ENCODE results near the gene SMG5. TPM values are rescaled to one million over a fixed set of nuclear protein-coding genes. Genes with fewer than 3 reads are reported as not detected.
A peak's percentile ranks its signal among the peaks of the same experiment; 100 is the strongest.

Gene SMG5
- total RNA-seq, 1 donor from 2014 or later, result 84.5 TPM

DNA sequence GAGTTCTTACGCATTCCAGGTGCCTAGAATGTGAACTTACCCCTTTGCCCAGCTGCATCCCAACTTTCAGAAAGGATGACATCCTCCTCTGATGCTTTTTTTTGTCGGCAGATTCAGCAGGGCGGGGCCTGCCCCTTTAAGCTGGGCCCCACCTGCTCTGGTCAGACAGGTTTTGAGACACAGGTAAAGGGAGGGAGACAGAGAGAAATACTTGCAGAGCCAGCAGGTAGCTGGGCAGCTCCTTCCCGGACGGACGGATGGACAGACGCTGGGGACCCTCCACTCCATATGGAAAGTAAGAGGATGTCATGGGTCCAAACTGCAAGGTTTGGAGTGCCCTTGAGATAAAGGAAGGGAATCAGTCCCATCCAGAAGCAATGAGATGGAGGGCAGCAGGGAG, 1.5 kb upstream of the SMG5 start, which contains the start of gene TMEM79:
Gene TMEM79, plus strand, starts transcription at position 214 of the 400 bp plus-strand sequence. CDS start 902 bp downstream, outside the sequence.
- ATAC-seq, result no peak
- intact Hi-C loops (cut with micrococcal nuclease), result no loop called here

DNA sequence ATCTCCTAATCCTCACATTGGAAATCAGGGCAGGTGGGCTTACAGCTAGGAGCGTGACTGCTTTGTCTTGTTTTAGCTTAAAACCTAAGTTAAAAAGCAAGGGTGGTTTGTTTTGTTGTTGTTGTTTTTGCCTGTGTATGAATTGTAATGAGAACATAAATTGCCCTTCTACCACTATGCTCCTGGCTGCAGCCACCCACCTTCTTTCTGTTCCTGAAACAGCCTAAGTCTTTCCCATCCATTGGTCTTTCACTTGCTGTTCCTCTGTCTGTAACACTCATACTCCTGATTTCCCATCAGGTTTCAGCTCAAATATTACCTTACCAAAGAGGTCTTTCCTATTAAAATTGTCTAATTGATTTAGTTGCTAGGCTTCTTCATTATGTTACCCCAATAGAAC, 896 bp upstream of the SMG5 start:
- ATAC-seq, result no peak
- DNase-seq, result no peak
- intact Hi-C loops (cut with micrococcal nuclease), result no loop called here

More for the DNA sequence above, 1.5 kb upstream of the SMG5 start, which contains the start of gene TMEM79:
- no peak for DNase-seq

DNA sequence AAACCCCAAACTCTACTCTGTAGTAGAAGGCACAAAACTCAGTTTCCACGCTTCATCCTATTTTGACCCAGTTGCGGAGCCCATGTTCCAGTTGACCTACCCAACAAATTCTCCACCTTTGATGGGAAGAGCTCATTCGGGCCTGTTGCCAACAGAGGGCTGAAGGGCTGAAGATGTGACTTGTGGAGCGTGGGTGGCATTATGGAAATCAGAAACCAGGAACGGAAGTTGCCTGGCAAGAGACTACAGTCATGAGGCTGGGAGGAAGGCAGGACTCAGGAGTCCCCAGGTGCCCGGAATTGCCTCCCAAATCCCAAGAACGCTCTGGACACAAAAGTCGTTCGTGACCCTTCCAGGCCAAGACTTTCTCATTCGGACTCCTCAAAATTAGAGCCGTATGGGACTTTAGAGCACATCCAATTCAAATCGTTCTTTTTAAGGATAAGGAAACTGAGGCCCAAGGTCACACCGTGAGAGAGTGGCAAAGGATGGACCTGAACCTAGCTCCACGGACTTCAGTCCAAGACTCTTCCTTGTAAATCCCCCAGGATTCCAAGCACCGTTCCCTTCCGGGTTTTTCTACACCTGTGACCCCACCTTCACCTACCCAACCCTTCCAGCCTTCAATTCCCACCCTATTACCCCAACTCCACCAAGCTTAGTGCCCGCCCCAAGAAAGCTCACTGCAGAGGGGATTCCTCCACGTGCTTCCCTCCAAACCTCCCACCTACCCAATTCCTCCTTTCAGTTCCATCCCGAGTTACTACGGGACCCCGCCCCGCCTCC, 739 bp downstream of the SMG5 start:
- ATAC-seq, result peak; percentile 7
- no peak for DNase-seq
- intact Hi-C loops (cut with micrococcal nuclease), result no loop called here

DNA sequence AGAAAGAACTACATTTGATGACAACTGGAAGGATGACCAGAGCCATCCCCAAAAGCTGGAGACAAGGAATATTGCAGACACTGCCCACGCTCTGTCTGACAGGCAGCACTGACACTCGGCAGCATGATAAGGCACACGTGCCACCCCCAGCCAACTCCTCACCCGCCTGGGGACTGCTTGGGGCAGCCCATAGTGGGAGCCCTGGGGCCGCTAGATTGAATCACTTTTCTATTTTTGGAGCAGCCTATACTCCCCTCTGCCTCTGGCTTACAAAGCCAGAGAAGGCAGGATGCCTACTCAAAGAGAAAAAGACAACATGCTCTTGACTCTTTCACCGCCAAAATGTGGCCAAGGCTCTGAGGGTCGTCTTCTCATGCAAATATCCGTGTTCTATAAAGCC, 1.3 kb downstream of the SMG5 start:
- ATAC-seq, result peak; percentile 82
- DNase-seq, result peak; percentile 77
- intact Hi-C loops (cut with micrococcal nuclease), result no loop called here

DNA sequence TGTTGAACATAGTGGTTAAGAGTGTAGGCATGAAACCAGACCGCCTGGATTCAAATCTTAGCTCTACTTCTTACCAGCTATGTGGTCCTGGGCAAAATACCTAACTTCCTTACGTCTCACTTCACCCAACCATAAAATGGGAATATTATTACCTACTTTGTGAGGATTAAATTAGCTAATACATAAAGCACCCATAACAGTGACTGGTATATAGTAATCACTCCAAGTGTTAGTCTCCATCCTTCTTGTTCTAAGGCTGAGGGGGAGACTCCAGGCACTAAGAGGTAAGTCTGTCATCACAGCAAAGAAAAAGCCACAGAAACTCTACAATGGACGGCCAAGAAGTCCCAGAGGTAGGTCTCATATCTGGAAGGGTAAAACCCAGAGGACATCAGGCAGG, 2.8 kb downstream of the SMG5 start:
- ATAC-seq, result no peak
- intact Hi-C loops (cut with micrococcal nuclease), result no loop called here
- no peak for DNase-seq

DNA sequence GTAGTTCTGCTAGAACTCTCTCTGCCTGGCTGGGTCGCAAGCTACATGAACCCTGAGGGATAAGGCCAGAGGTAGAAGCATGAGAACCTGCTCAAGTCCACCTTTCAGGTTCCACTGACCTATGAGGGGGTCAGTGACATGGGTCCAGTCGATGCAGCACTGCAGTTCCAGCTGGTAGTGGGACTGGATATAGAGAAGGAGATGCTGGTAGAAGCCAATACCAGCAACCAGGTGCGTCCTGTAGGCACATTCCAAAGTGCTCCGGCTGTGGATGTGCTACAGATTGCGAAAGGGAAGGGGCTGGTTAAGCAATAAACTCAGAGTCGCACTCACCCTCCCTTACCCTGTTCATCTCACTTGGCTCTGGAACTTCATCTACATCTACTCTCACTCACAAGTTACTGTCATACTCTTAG, 5.7 kb downstream of the SMG5 start:
- intact Hi-C loops (cut with micrococcal nuclease), result no loop called here
- DNase-seq, result no peak
- ATAC-seq, result no peak

DNA sequence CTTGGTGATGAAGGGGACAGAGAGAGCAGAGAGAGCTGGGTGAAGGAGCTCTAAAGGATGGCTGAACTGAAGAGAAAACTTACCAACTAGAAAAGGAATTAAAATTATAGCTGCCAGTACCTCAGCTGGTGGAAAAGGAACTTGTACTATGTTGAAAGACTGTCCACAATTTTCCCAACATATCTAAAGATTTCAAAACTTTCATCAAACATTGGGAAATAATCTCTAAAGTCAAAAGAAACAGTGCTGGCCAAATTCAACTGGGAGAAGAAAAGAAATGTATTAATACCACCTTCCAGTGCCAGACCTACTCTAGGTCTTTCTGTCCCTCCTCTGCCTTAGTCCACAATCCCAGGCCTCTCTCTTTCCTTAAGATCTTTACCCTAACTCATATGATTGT, 6.1 kb downstream of the SMG5 start:
- intact Hi-C loops (cut with micrococcal nuclease), result no loop called here
- no peak for DNase-seq
- no peak for ATAC-seq

DNA sequence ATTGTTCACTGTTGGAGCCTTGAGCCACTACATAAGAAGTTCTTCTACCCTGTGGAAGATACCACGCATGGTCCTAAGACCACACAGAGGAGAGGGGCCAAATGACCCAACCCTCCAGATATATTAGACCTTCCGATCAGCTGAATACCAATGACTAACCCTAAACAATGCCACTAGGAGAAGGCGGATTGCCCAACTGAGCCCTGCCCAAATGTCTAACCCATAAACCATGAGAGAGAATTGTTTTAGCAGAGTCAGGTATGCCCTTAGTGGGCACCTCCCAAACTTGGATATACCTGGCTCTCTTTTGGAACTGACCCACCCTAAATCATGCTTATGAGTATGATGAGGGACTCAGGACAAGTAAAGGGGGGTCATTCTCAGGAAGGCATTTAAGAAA, 12.3 kb downstream of the SMG5 start:
- ATAC-seq (no peak), DNase-seq (no peak)
- intact Hi-C loops (cut with micrococcal nuclease), result no loop called here

DNA sequence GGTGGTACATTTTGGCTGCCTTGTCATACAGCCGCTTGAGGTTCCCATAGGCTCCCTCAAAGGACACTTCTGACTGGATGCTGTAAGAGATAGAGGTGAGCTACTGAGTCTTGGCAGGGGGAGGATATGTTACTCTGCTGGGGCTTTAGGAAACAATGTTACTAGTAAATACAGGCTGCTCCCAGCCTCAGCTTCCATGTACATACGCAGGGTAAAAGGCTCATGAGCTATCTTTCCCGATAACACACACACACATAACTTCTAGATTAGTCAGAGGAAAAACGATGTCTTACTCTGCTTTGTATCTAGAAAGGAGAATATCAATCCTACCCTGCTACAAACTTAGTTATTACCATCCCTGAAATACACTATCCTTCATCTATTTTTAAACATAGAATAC, 14.3 kb downstream of the SMG5 start:
- DNase-seq (no peak), ATAC-seq (no peak)
- intact Hi-C loops (cut with micrococcal nuclease), result no loop called here

DNA sequence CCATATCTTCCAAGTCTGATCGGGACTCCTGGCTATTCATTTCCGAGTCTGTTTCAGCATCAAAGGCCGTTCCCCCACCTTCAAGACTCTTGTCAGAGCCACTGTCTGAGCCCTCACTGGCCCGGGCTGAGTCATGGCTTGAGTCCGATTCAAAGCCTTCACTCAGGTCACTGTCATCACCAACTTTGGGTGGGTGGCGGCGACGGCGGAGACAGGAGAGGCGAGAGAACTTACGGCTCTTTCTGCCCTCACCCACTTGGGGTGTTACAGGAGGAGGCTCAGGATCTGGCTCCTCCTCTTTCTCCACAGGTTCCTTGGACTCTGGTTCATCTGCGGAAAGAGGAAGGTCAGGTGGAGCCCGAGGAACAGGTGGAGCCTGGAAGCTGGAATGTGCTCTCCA, 16.6 kb downstream of the SMG5 start:
- intact Hi-C loops (cut with micrococcal nuclease), result no loop called here
- ATAC-seq, result peak; percentile 10

DNA sequence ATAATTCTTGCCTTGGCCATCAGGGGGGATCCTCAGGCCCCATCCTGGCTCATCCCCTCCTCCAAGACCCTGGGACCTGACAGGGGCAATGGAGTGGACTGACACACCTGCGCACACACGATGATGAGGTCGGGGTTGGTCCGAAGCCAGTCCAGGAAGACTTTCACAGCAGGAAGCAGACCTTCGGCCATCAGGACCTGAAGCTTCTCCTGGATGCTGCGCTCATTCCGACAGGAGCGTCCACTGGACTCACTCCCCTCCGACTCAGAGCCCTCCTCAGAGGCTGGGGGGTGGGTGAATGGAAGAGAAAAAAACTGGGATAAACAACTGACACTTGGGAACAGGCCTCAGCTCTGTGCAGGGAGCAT, 19.4 kb downstream of the SMG5 start:
- no peak for DNase-seq
- no peak for ATAC-seq
- intact Hi-C loops (cut with micrococcal nuclease), result no loop called here

More for the DNA sequence above, 16.6 kb downstream of the SMG5 start:
- DNase-seq, result no peak

DNA sequence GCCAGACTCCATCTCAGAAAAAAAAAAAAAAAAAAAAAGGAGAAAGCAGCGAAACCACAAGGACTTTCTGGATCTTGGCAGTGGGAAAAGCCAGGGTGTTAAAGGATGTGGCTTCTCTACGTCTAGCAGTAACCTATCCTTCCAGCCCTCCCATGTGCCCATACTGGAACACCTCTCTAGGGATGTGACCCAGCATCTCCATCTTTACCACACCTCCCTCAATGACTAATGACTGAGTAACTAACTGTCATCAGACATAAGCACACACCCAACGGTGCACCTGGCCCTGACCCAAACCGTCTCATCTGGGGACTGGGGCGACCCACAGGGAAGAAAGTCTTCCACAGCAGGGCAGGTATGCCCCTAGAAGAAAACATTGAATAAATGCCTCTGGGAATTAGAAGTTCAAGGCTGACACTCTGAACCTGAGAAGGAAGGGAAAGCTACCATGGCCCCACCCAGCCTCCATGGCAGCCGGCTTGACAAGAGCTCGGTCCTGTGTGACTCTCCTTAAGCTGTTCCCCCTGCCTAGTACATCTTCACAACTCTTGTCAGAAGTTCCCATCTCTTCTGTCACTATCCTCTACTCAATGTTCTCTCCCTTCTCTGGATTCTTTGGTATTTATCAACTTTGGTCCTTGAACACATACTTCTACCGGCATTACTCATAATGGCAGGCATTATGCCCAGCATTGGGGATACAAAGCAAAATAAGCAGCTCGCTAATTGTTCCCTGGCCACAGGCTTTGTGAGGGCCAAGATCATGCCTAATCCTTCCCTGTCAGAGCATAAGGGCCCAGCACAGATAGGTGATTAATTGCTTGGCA, 20.0 kb downstream of the SMG5 start:
- DNase-seq, result no peak
- intact Hi-C loops (cut with micrococcal nuclease), result no loop called here
- no peak for ATAC-seq

DNA sequence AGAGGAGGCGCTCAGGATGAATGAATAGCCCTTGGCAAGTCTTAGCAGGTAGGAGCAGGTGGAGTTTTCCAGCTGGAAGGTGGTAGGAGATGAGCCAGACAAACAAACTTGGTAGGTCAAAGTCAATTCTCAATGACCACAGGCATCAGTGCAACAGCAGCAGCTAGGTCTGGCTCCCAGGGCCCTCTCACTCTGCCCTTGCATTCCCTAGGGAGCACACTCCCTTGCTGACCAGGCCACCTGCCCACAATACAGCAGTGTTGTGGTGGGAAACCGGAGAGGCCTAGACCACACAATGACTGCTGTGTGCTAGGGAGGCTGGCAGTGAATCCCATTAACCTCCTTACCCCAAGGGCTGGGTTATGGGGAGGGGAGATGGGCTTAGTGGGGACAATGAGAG, 21.7 kb downstream of the SMG5 start:
- no peak for ATAC-seq
- intact Hi-C loops (cut with micrococcal nuclease), result no loop called here
- no peak for DNase-seq

DNA sequence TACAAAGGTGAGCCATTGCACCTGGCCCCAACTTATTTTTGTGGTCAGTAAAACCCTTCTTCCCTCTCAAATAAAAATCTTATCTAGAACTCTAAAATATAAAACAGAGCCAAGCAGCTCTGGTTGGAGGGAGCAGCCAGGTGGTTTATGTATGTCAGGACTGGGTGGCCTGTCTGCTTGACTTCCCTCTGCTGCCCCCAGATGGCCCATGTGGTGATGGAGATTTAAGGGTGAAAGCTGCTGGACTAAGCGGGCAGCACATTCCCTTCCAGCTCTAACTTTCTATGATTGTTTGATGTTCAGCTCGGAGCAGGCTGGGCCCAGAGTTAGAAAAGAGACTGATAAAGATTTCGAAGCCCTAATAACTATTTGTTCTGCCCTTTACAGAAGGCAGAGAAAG, 22.8 kb downstream of the SMG5 start:
- intact Hi-C loops (cut with micrococcal nuclease), result no loop called here
- ATAC-seq, result no peak

DNA sequence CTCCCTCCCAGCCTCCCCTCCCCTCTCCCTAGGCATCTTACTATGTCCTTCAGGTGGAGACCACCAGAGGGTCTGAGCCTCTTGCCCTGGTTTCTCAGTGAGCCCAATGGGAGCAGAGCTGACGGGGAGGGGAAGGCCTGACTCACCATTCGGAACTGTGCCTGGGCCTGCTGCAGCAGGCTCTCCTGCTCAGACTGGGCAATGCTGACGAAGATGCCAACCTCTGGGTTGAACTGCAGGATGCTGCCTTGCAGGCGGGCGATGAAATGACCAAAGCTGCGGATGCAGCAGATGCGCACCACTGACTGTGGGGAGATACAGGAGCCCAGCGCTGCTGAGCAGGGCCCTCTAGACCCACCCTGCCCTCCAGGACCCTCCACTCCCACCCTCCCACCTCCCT, 23.8 kb downstream of the SMG5 start:
- intact Hi-C loops (cut with micrococcal nuclease), result no loop called here
- DNase-seq (no peak), ATAC-seq (no peak)

More for the DNA sequence above, 22.8 kb downstream of the SMG5 start:
- DNase-seq, result no peak

DNA sequence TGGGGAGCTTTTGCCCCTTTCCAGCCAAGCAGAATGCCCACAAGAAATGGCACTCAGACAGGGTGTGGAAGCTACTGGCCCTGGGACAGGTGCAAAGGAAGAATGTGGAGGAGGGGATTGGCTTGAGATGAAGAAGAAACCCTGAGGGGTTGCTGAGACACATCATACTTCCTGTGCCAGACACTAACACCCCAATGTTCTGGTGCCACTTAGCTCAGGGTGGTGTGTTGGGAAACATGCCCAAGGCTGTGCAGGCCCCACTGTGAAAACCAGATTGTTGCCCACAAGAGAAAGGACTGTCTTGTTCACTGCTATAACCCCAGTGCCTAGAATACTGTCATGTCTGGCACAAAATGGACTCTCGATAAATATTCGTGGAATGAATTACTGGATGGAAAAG, 24.9 kb downstream of the SMG5 start:
- intact Hi-C loops (cut with micrococcal nuclease), result no loop called here
- ATAC-seq (no peak), DNase-seq (no peak)

DNA sequence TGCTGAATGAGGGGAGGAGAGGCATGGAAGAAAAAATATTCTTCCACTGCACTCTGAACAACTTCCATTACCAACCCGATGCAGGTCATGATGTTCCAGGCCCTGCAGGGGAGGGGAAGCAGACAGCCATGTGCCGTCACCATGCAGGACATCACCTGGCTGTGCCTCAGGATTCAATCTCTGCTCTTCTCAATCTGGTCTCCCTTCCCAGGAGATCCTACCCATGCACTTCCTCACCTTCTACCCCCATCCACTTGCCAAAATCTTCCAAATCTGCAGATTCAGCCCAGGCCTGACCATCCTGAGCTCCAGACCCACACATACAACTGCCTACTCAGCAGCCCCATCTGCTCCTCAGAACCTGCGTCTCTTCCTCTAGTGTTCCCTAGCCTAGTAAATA, 29.0 kb downstream of the SMG5 start:
- DNase-seq (no peak), ATAC-seq (no peak)
- intact Hi-C loops (cut with micrococcal nuclease), result no loop called here

DNA sequence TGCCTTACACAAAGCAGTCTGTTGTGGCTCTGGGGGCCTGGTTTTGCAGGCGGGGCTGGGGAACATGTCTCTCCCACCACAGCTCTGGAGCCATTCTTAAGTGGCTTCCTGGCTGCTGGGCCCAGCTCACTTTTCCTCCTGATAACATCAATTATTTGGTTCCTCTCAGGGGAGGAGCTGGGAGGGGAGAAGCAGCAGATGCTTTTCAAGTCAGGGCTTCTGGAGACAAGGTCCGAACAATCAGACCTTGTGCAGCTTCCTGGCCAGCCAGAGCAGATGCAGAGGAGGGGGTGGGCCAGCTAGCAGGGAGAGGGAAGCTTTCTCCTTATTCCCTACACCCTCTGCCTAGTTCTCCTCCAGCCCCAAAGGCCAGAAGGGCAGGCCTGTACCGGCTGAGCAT, 31.1 kb downstream of the SMG5 start:
- intact Hi-C loops (cut with micrococcal nuclease), result no loop called here
- ATAC-seq (peak; percentile 30), DNase-seq (no peak)

DNA sequence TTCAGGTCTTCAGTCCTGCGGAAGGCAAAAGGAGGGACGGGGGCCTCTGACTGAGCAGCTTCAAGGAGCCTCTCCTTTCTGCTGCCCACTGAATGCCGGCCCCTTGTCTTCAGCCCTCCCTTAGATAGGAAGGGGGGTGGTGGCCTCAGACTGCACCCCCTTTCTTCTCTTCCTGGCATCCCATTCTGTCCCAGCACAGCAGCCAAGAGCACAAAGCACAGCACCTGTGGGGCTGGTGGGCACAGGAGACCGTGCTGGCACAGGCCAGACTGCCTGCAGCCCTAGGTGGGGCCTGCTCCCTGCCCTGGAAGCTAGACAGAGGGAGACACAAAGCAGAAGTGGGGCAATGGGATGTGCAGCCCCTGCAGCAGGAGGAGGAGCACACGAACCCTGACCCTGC, 33.0 kb downstream of the SMG5 start:
- ATAC-seq (no peak), DNase-seq (no peak)
- intact Hi-C loops (cut with micrococcal nuclease), result no loop called here

DNA sequence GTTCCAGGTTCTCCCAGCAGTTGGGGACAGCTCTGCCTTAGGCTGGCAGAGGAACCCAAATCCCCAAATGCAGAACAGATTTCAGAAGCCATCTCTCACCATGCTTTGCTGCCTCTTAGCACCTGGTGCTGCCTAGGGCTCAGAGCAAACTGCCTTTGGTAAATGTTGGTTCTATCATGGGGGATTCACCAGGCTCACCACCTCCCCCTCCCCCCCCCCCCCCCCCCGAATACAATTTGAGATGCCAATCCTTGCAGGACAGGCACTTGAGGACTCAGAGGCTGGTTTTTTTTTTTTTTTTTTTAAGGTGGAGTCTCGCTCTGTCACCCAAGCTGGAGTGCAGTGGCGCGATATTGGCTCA, 34.3 kb downstream of the SMG5 start:
- DNase-seq, result no peak
- intact Hi-C loops (cut with micrococcal nuclease), result no loop called here
- ATAC-seq, result no peak
